H9 (cell line): ENCODE data around the gene HES6. TPM values are rescaled to one million over a fixed set of nuclear protein-coding genes. Genes with fewer than 3 reads are reported as not detected.

Source experiments
- DNase-seq: peaks from one replicate; pipeline ENCODE4 v3.0.0-alpha.2; 2017
- H2AFZ ChIP-seq: one replicate; pipeline ENCODE4 v1.6.1; 2013; ENCODE audit warnings: mild to moderate bottlenecking, low read length, control low read depth, moderate library complexity
- H2AK5ac ChIP-seq: 2 replicates; pipeline ENCODE4 v1.6.1; 2013; ENCODE audit warnings: low read length, control low read depth, mixed read lengths; ENCODE audit not compliant: insufficient read length
- H2BK120ac ChIP-seq: one replicate; pipeline ENCODE4 v1.6.1; 2013; ENCODE audit warnings: low read depth, mild to moderate bottlenecking, low read length, control low read depth, inconsistent platforms; ENCODE audit not compliant: poor library complexity, severe bottlenecking
- H2BK12ac ChIP-seq: 2 replicates; pipeline ENCODE4 v1.6.1; 2013; ENCODE audit warnings: low read length, control low read depth, mixed read lengths, low read depth; ENCODE audit not compliant: insufficient read length
- H2BK15ac ChIP-seq: 2 replicates; pipeline ENCODE4 v1.6.1; 2013; ENCODE audit warnings: low read depth, low read length, control low read depth
- H2BK20ac ChIP-seq: one replicate; pipeline ENCODE4 v1.6.1; 2013; ENCODE audit warnings: low read depth, mild to moderate bottlenecking, low read length, control low read depth, inconsistent platforms; ENCODE audit not compliant: poor library complexity, severe bottlenecking
- H2BK5ac ChIP-seq: 2 replicates; pipeline ENCODE4 v1.6.1; 2013; ENCODE audit warnings: low read length, control low read depth, mixed read lengths; ENCODE audit not compliant: insufficient read length
- H3K14ac ChIP-seq: 2 replicates; pipeline ENCODE4 v1.6.1; 2013; ENCODE audit warnings: low read length, control low read depth; ENCODE audit not compliant: insufficient read depth
- H3K18ac ChIP-seq: 2 replicates; pipeline ENCODE4 v1.6.1; 2013; ENCODE audit warnings: low read depth, mild to moderate bottlenecking, mixed read lengths, low read length, control low read depth; ENCODE audit not compliant: insufficient read length
- H3K23ac ChIP-seq: 2 replicates; pipeline ENCODE4 v1.6.1; 2013; ENCODE audit warnings: low read length, control low read depth, mixed read lengths, low read depth; ENCODE audit not compliant: insufficient read length
- H3K23me2 ChIP-seq: 2 replicates; pipeline ENCODE4 v1.6.1; 2013; ENCODE audit warnings: low read depth, mild to moderate bottlenecking, mixed read lengths, low read length, control low read depth; ENCODE audit not compliant: insufficient read length, poor library complexity, severe bottlenecking
- H3K27ac ChIP-seq: 2 replicates; pipeline ENCODE4 v1.5.1; 2013; ENCODE audit warnings: low read length, control low read depth, mixed read lengths, low read depth; ENCODE audit not compliant: insufficient read length
- H3K27me3 ChIP-seq: 2 replicates; pipeline ENCODE4 v1.6.1; 2013; ENCODE audit warnings: low read length, control low read depth, inconsistent platforms; ENCODE audit not compliant: insufficient read depth
- H3K4ac ChIP-seq: 2 replicates; pipeline ENCODE4 v1.6.1; 2013; ENCODE audit warnings: low read depth, mild to moderate bottlenecking, control low read depth, inconsistent platforms, low read length, moderate library complexity
- H3K4me1 ChIP-seq: 2 replicates; pipeline ENCODE4 v1.6.1; 2013; ENCODE audit warnings: low read length, control low read depth, inconsistent platforms; ENCODE audit not compliant: insufficient read depth
- H3K4me2 ChIP-seq: 2 replicates; pipeline ENCODE4 v1.6.1; 2013; ENCODE audit warnings: low read length, control low read depth, mixed read lengths; ENCODE audit not compliant: insufficient read length, insufficient read depth
- H3K56ac ChIP-seq: 2 replicates; pipeline ENCODE4 v1.6.1; 2013; ENCODE audit warnings: low read depth, mild to moderate bottlenecking, mixed read lengths, low read length, control low read depth; ENCODE audit not compliant: insufficient read length
- H3K79me1 ChIP-seq: 2 replicates; pipeline ENCODE4 v1.6.1; 2013; ENCODE audit warnings: low read depth, mild to moderate bottlenecking, moderate library complexity, low read length, control low read depth, inconsistent platforms; ENCODE audit not compliant: insufficient read depth, poor library complexity, severe bottlenecking
- H3K79me2 ChIP-seq: 2 replicates; pipeline ENCODE4 v1.6.1; 2013; ENCODE audit warnings: low read length, control low read depth, inconsistent platforms; ENCODE audit not compliant: insufficient read depth
- H3K9ac ChIP-seq: 2 replicates; pipeline ENCODE4 v1.6.1; 2013; ENCODE audit warnings: low read length, control low read depth, mixed read lengths; ENCODE audit not compliant: insufficient read length; ENCODE audit errors: extremely low read depth
- H3K9me3 ChIP-seq: one replicate; pipeline ENCODE4 v1.6.1; 2013; ENCODE audit warnings: low read depth, low read length, inconsistent platforms; ENCODE audit not compliant: control insufficient read depth
- H3T11ph ChIP-seq: one replicate; pipeline ENCODE4 v1.6.1; 2013; ENCODE audit warnings: mild to moderate bottlenecking, low read length, control low read depth, inconsistent platforms
- H4K20me1 ChIP-seq: one replicate; pipeline ENCODE4 v1.6.1; 2013; ENCODE audit not compliant: control insufficient read depth, insufficient read length, insufficient read depth
- H4K5ac ChIP-seq: 2 replicates; pipeline ENCODE4 v1.6.1; 2013; ENCODE audit warnings: low read depth, mild to moderate bottlenecking, mixed read lengths, low read length, control low read depth; ENCODE audit not compliant: insufficient read length
- H4K8ac ChIP-seq: replicated peaks from 2 replicates; pipeline ENCODE4 v1.6.1; 2013; ENCODE audit warnings: low read length, control low read depth, mixed read lengths, low read depth; ENCODE audit not compliant: insufficient read length
- H4K91ac ChIP-seq: 2 replicates; pipeline ENCODE4 v1.6.1; 2013; ENCODE audit warnings: low read depth, mild to moderate bottlenecking, moderate library complexity, mixed read lengths, low read length, control low read depth; ENCODE audit not compliant: insufficient read length
- H3K27ac Mint-ChIP-seq, 3 experiments: 2 replicates in 2 of 3; 3 replicates in 1 of 3; pipeline ENCODE4 v1.8.0; 2020 to 2021; ENCODE audit warnings: mixed read lengths in 3 of 3, mild to moderate bottlenecking in 1 of 3, moderate library complexity in 1 of 3
- H3K27me3 Mint-ChIP-seq: 2 replicates; pipeline ENCODE4 v1.8.0; 2021; ENCODE audit warnings: low read depth, mild to moderate bottlenecking, moderate library complexity, mixed read lengths
- H3K36me3 Mint-ChIP-seq, 3 experiments: 2 replicates in 2 of 3; 3 replicates in 1 of 3; pipeline ENCODE4 v1.8.0; 2020 to 2021; ENCODE audit warnings: low read depth in 3 of 3, mixed read lengths in 3 of 3; ENCODE audit not compliant: insufficient read depth in 1 of 3
- H3K4me1 Mint-ChIP-seq, 2 experiments: 2 replicates each; pipeline ENCODE4 v1.8.0; 2020; ENCODE audit warnings: mixed read lengths in 2 of 2
- H3K4me3 Mint-ChIP-seq, 2 experiments: 2 replicates in 1 of 2; 3 replicates in 1 of 2; pipeline ENCODE4 v1.8.0; 2020 to 2021; ENCODE audit warnings: mild to moderate bottlenecking in 2 of 2, mixed read lengths in 2 of 2, moderate library complexity in 1 of 2
- H3K9me3 Mint-ChIP-seq, 2 experiments: 2 replicates in 1 of 2; 3 replicates in 1 of 2; pipeline ENCODE4 v1.8.0; 2020; ENCODE audit warnings: mild to moderate bottlenecking in 2 of 2, mixed read lengths in 2 of 2, moderate library complexity in 1 of 2
- WGBS: extraction: QIAGEN DNeasy Blood & Tissue Kit; methylation state at CpG from one replicate; pipeline ENCODE4 v1.1.7; 2013; ENCODE audit warnings: missing lambda C conversion rate, low lambda C conversion rate, mixed read lengths; ENCODE audit not compliant: insufficient read length; ENCODE audit errors: extremely low coverage; 5-methylcytosine and 5-hydroxymethylcytosine counted together
- total RNA-seq: library from RNA; stranded (reverse); gene quantifications from 2 replicates; pipeline ENCODE4 v1.2.1, GENCODE V29; 2021
- TF ChIP-seq, protein P1 (sequence below): fragments of 200-600 bp; sonication (generic); conservative IDR thresholded peaks from 3 replicates; pipeline ENCODE4 v1.8.0; 2021; ENCODE audit warnings: antibody characterized with exemption, mild to moderate bottlenecking

HES6 gene
- total RNA-seq, 1 experiment from 2014 or later, result 27.1 TPM

DNA sequence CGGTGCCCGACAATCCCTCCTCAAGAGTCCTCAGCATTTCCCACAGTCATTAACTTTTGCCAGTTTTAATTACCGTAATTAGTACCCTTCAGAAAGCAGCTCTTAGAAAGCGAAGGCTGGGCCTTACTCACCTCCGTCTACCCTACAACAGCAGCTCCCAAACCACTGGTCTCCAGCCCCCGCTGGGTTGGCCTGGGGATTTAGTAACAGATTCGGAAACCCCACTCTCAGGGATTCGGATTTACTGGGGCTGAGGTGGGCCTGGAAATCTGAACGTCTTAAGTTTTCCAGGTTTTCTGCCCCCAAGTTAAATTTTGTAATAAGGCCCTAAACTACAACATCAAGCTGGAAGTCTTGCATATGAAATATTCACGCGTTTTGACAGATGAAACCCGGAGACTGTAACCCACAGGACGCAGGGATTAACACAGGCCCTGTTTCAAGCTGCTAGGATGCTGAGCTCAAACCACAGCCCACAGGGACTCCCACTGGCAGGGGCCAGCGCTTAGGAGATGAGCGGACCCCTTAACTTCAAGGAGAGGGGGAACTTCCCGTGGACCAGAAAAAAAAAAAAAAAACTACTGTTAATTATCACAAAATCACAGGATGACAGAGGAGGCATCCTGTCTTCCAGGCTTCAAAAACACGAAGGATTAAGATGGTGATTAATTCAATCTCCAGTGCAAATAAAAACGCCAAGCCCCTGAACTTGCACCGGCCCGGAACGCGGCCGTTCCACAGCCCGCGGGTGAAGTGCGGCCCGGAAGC, 37.3 kb downstream of the HES6 start:
- Histone ChIP-seq H3K9me3 (no peaks in the 10 kb centered on the region), H3K27ac (no peak overlapping the region), H2BK20ac (no peak overlapping the region), H2BK12ac (no peak overlapping the region), H2AK5ac (no peak overlapping the region), H3K23me2 (peaks cover 8% of the 10 kb centered on the region), H2BK120ac (no peak overlapping the region), H3K23ac (no peak overlapping the region), H4K5ac (no peak overlapping the region), H3K14ac (no peak overlapping the region), H4K8ac (no peak overlapping the region), H3K9ac (peak overlapping the region; percentile 39), H3K79me1 (peaks cover 16% of the 10 kb centered on the region), H3K79me2 (peaks cover 30% of the 10 kb centered on the region; the same call in 1 of the 2 replicates), H3K27me3 (no peaks in the 10 kb centered on the region), H2AFZ (no peak overlapping the region), H3K4ac (no peak overlapping the region), H3K56ac (no peak overlapping the region), H3K4me1 (no peaks in the 10 kb centered on the region), H2BK5ac (no peak overlapping the region), H3K18ac (no peak overlapping the region), H2BK15ac (no peak overlapping the region), H3T11ph (no peak overlapping the region), H3K4me2 (peak overlapping the region; percentile 82), H4K20me1 (no peaks in the 10 kb centered on the region), H4K91ac (no peak overlapping the region)
- DNase-seq, result no peak
- WGBS, result no CpG with 5 or more reads among the region's 27 CpGs
- Mint-ChIP-seq H3K27ac (peak overlapping the region in 2 of 3 experiments; percentile 49 to 95; a peak in 3 of 7 replicates), H3K4me3 (peak overlapping the region; percentile 84 to 90), H3K36me3 (peaks cover 3 to 10% (median 8%) of the 10 kb centered on the region in 3 experiments; a peak in 6 of 7 replicates), H3K27me3 (peaks cover 11% of the 10 kb centered on the region), H3K9me3 (peaks cover 8 to 12% of the 10 kb centered on the region in 2 experiments; a peak in 4 of 5 replicates), H3K4me1 (peaks cover 7 to 11% of the 10 kb centered on the region in 2 experiments)
- TF ChIP-seq, protein P1, sequence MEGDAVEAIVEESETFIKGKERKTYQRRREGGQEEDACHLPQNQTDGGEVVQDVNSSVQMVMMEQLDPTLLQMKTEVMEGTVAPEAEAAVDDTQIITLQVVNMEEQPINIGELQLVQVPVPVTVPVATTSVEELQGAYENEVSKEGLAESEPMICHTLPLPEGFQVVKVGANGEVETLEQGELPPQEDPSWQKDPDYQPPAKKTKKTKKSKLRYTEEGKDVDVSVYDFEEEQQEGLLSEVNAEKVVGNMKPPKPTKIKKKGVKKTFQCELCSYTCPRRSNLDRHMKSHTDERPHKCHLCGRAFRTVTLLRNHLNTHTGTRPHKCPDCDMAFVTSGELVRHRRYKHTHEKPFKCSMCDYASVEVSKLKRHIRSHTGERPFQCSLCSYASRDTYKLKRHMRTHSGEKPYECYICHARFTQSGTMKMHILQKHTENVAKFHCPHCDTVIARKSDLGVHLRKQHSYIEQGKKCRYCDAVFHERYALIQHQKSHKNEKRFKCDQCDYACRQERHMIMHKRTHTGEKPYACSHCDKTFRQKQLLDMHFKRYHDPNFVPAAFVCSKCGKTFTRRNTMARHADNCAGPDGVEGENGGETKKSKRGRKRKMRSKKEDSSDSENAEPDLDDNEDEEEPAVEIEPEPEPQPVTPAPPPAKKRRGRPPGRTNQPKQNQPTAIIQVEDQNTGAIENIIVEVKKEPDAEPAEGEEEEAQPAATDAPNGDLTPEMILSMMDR, result no peak
